Motor neuron (in vitro differentiated cells): ENCODE data around the gene RPP14. TPM values are rescaled to one million over a fixed set of nuclear protein-coding genes. Genes with fewer than 3 reads are reported as not detected.

Experiments used
- ATAC-seq, 8 experiments: fragments of 200-7000 bp; cut with Tn5 transposase; replicated peaks in 6 of 8; 2 replicates each; pipeline ENCODE4 v1.8.0; 2021; ENCODE audit warnings: mild to moderate bottlenecking in 8 of 8, moderate library complexity in 8 of 8
- H3K27ac ChIP-seq, 2 donors: fragments of 250-450 bp; sonication (Bioruptor Pico); 2 replicates each; pipeline ENCODE4 v1.9.0; 2021; ENCODE audit warnings: antibody characterized with exemption in 2 of 2, mild to moderate bottlenecking in 2 of 2, moderate library complexity in 1 of 2
- H3K4me1 ChIP-seq, 2 donors: fragments of 250-450 bp; sonication (Bioruptor Pico); replicated peaks in 1 of 2; 2 replicates each; pipeline ENCODE4 v1.6.1; 2021; ENCODE audit warnings: antibody characterized with exemption in 2 of 2, mild to moderate bottlenecking in 2 of 2, moderate library complexity in 1 of 2
- H3K4me3 ChIP-seq, 5 donors: fragments of 250-450 bp; sonication (Bioruptor Pico); 2 replicates each; pipeline ENCODE4 v1.9.0; 2021; ENCODE audit warnings: antibody characterized with exemption in 5 of 5, mild to moderate bottlenecking in 5 of 5, moderate library complexity in 4 of 5
- WGBS, 10 experiments: fragments of 450-650 bp; shearing (Covaris generic); methylation state at CpG; one replicate each; pipeline ENCODE4 v1.0.0; 2022; 5-methylcytosine and 5-hydroxymethylcytosine counted together
- in situ Hi-C, 9 experiments: fragments of 400-800 bp; cut with MboI; loops; one replicate each; pipeline ENCODE4 v1.15.0; 2021; ENCODE audit warnings: low sequenced_read_pairs in 9 of 9, low pct_unique_long_range_greater_than_20kb in 2 of 9; ENCODE audit not compliant: unreplicated experiment in 9 of 9
- total RNA-seq, 8 experiments: library from RNA; unstranded; fragments of 300-600 nt; gene quantifications; 2 replicates each; pipeline versions ENCODE4 v1.2.3 to v1.2.4, GENCODE V29; 2022

The RPP14 gene
- total RNA-seq, 8 experiments from 2014 or later, result 10.3 to 17.6 (median 14.3) TPM

DNA sequence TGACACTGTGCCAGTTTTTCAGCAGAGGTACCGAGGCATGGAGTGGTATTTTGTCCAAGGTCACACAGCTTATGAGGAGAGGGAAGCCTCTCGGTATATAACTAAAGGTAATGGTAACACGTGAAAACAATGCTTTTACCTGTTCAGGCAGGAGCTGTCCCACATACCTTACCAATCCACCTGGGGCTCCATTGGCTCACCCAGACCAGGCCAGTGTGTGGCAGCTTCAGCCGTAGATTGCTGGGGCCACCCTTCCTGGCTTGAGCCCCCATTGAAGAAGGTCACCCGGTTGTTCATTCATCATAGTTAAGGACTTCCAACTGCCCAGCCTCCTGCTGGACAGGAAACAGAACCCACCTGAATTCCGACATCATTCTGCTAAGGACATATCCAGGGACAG lies 9.2 kb upstream of the RPP14 start:
- Histone ChIP-seq H3K4me1 (peaks cover 0 to 2% of the 10 kb centered on the region in 2 donors), H3K4me3 (no peak overlapping the region), H3K27ac (no peak overlapping the region)
- WGBS, 10 experiments, result 20 to 90% (median 81%) methylated on average over 1 to 3 of the region's 6 CpGs; no CpG with 5 or more reads in 5 of the 10 experiments
- in situ Hi-C loops, result loop anchor here in 3 of 9 experiments (10.0 to 25.0 kb wide), 2 partner anchors 110 to 112 kb away; no protein-coding TSS in a partner anchor
- ATAC-seq, result no peak

DNA sequence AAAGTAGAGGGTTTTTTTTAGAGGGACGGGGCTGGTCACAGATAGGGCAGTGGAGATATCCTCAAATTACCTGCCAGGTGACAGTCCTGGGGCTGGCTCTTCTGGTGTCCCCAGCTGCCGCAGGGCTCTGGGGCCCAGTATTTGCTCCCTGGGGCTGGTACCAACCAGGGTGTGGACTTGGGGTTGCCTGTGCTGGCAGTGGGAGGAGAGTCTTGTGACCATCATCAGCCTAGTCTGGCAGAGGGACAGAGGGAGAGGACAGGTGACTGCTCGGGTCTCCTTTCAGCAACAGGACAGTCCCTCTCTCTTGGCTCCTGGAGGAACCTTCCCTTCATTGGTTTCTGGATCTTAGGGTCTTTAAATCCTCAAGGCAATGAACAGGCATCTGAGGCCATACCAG lies 7.9 kb upstream of the RPP14 start:
- Histone ChIP-seq H3K27ac (no peak overlapping the region), H3K4me3 (no peak overlapping the region), H3K4me1 (peaks cover 0 to 2% of the 10 kb centered on the region in 2 donors)
- 0 to 89% (median 86%) methylated on average over 1 to 3 of the region's 3 CpGs; no CpG with 5 or more reads in 7 of the 10 experiments for WGBS, 10 experiments
- ATAC-seq, result no peak
- in situ Hi-C loops, result loop anchor here in 3 of 9 experiments (10.0 to 25.0 kb wide), 2 partner anchors 111 to 113 kb away; no protein-coding TSS in a partner anchor

DNA sequence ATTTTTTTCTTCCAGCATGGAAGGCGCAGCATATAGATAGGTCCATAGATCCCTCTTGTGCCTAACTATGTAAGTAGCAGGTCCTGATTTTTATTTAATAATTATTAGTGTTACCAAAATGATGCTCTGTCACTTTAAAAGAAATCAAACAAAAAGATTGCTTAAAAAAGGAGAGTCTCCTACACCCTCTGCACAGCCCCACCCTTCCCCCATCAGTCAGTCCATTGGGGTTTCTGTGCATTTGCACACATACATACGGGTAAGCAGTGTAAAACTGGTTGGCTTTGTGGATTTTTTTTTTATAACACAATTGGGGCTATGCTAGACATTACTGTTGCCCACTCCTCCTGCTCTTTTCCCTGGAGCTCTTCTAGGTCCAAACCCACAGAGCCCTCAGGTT lies 7.0 kb upstream of the RPP14 start:
- 0 to 100% (median 78%) methylated on average over 1 to 2 of the region's 2 CpGs; no CpG with 5 or more reads in 4 of the 10 experiments for WGBS, 10 experiments
- H3K4me1 ChIP-seq, result peaks cover 0 to 2% of the 10 kb centered on the region in 2 donors
- ATAC-seq, result peak in 2 of 8 experiments; percentile 58 to 69
- no peak overlapping the region for H3K27ac ChIP-seq
- H3K4me3 ChIP-seq, result no peak overlapping the region
- in situ Hi-C loops, result loop anchor here in 3 of 9 experiments (10.0 to 25.0 kb wide), 2 partner anchors 112 to 114 kb away; no protein-coding TSS in a partner anchor

DNA sequence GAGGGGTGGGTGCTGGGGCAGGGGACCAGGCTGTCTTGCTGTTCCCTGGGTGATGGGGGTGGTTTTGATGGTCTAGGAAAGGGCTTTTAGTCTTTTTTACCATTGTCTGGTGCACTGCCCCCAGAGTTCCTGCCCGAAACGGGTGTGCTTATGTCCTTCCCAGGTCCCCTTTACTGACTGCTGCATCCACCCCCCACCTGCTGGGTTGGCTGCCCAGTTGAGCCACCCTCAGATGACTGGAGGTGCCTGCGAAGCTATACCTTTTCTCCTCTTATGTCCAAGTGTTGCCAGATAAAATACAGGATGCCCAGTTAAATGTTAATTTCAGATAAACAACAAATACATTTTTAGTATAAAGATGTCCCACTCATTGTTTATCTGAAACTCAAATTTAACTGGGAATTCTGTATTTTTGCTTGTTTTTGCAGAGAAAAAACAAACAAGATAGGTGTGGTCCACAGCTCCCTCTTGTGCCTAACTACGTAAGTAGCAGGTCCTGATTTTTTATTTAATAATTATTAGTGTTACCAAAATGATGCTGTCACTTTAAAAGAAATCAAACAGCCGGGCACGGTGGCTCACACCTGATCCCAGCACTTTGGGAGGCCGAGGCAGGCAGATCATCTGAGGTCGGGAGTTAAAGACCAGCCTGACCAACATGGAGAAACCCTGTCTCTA lies 6.1 kb upstream of the RPP14 start:
- H3K4me1 ChIP-seq, result peaks cover 0 to 2% of the 10 kb centered on the region in 2 donors
- ATAC-seq, result peak in 5 of 8 experiments; percentile 27 to 32 (median 30)
- no peak overlapping the region for H3K27ac ChIP-seq
- in situ Hi-C loops, result loop anchor here in 7 of 9 experiments (5.0 to 25.0 kb wide), 5 partner anchors 112 to 237 kb away; partner anchors contain the start of gene ACOX2 (in 2 of the 7)
- WGBS, 10 experiments, result 2 to 27% (median 11%) methylated on average over 1 to 8 of the region's 8 CpGs; no CpG with 5 or more reads in 1 of the 10 experiments
- no peak overlapping the region for H3K4me3 ChIP-seq

DNA sequence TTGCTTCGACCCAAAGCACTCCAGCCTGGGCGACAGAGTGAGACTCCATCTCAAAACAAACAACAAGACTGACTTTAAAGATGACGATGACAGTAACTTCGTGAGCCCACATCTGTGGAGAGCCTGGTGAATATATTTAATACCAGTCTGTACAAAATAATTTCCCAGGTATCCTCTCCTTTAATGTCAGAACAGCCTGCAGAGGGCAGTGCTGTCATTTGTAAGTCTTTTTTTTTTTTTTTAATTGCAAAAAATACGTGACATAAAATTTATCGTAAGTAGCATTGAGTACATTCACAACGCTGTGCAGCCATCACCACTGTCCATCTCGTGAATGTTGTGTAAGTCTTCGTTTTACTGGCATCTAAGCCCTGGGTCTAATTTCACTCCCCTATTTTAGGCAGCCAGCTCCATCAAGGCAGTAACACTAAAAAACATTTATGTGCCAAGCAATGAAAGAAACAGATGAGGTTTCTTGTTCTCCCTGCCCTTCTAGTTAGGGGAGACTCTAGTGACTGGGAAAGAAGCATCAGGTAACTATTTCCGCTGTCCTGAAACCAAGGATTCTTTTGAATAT lies 1.7 kb downstream of the RPP14 start:
- Histone ChIP-seq H3K4me3 (peak overlapping the region; percentile 70 to 92 (median 79)), H3K27ac (peak overlapping the region; percentile 99 to 100), H3K4me1 (peaks cover 9 to 12% of the 10 kb centered on the region in 2 donors)
- ATAC-seq, result peak in 2 of 8 experiments; percentile 1 to 3
- in situ Hi-C loops, result loop anchor here in 4 of 9 experiments (10.0 to 25.0 kb wide), 4 partner anchors 105 to 230 kb away; partner anchors contain the start of gene ACOX2 (in 2 of the 4)
- WGBS, 10 experiments, result 7 to 75% (median 35%) methylated on average over 4 to 9 of the region's 10 CpGs; no CpG with 5 or more reads in 2 of the 10 experiments

DNA sequence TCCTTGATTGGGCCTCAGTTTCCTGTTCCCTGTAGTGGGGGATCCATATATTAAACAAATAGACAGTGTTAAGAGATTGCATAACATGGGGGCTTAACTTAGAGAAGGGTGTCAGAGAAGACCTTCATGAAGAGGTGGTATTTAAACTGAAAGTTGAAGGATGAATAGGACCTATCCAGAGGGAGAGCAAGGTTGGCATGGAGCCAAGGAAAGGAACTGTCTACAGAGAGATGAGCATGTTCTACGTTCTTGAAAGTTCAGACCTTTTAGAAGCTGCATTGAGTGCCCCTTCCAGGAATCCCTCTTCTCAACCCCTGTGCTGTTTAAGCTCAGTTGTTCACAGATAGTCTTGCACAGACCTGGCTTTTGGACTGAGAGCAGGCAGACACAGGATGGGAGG lies 2.7 kb downstream of the RPP14 start:
- peaks cover 9 to 12% of the 10 kb centered on the region in 2 donors for H3K4me1 ChIP-seq
- in situ Hi-C loops, result loop anchor here in 4 of 9 experiments (10.0 to 25.0 kb wide), 4 partner anchors 104 to 229 kb away; partner anchors contain the start of gene ACOX2 (in 2 of the 4)
- ATAC-seq, result no peak
- WGBS, 10 experiments, result 17 to 100% (median 67%) methylated on average over 1 of the region's 1 CpG; no CpG with 5 or more reads in 3 of the 10 experiments
- no peak overlapping the region for H3K4me3 ChIP-seq
- no peak overlapping the region for H3K27ac ChIP-seq

DNA sequence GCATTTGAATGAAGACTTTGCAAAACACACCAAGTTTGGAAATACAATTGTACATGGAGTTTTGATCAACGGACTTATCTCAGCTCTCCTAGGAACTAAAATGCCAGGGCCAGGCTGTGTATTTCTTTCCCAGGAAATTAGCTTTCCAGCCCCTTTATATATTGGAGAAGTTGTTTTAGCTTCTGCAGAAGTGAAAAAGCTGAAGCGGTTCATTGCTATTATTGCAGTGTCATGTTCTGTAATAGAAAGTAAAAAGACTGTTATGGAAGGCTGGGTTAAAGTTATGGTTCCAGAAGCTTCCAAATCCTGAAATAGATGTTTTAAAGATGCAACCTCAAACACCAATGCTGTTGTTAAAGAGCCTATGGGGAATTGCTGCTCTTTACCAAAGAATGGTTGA lies 11.8 kb downstream of the RPP14 start:
- H3K4me1 ChIP-seq, result no peaks in the 10 kb centered on the region
- no peak for ATAC-seq
- H3K4me3 ChIP-seq, result no peak overlapping the region
- no peak overlapping the region for H3K27ac ChIP-seq
- WGBS, 10 experiments, result 50 to 100% (median 92%) methylated on average over 1 to 2 of the region's 2 CpGs
- in situ Hi-C loops, result loop anchor here in 4 of 9 experiments (25.0 kb wide), 3 partner anchors 94 to 219 kb away; partner anchors contain the start of gene ACOX2 (in 2 of the 4)

DNA sequence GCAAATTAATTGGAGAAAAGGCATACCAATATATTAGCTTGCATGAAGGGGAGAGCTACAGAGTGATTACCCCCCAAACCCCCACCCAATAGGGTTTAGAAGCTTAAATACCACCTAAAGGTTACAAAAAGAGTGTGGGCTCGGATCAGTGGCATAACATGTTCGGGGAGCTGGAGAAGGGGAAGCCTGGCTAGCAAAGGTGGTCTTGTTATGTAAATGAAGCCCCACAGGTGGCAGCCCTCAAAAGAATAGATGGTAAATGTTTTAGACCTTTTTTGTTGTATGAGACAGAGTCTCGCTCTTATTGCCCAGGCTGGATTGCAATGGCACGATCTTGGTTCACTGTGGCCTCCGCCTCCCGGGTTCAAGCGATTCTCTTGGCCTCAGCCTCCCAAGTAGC lies 15.7 kb downstream of the RPP14 start:
- in situ Hi-C loops, result loop anchor here in 5 of 9 experiments (10.0 to 25.0 kb wide), 4 partner anchors 91 to 216 kb away; partner anchors contain the start of gene ACOX2 (in 2 of the 5)
- H3K4me1 ChIP-seq, result peaks cover 3 to 13% of the 10 kb centered on the region in 2 donors
- H3K27ac ChIP-seq, result no peak overlapping the region
- no peak overlapping the region for H3K4me3 ChIP-seq
- WGBS, 10 experiments, result 72 to 95% (median 90%) methylated on average over 2 to 7 of the region's 7 CpGs; no CpG with 5 or more reads in 5 of the 10 experiments
- no peak for ATAC-seq

DNA sequence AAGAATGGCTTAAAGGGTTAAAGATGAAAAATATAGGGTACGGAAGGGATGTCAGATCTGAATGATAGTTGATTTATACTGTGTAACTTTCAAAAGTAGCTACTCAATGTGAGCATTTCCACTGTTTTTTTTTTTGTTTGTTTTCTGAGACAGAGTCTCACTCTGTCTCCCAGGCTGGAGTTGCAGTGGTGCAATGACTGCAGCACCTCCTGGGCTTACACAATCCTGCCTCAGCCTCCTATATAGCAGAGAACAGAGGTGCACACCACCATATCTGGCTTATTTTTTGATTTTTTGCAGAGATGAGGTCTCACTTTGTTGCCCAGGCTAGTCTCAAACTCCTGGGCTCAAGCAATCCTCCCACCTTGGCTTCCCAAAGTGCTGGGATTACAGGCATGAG lies 16.7 kb downstream of the RPP14 start:
- H3K27ac ChIP-seq, result no peak overlapping the region
- no peak overlapping the region for H3K4me3 ChIP-seq
- in situ Hi-C loops, result loop anchor here in 5 of 9 experiments (10.0 to 25.0 kb wide), 4 partner anchors 90 to 215 kb away; partner anchors contain the start of gene ACOX2 (in 2 of the 5)
- peak in 1 of 8 experiments; percentile 13 for ATAC-seq
- H3K4me1 ChIP-seq, result peaks cover 3 to 13% of the 10 kb centered on the region in 2 donors
- 86 to 100% (median 100%) methylated on average over 1 of the region's 1 CpG; no CpG with 5 or more reads in 6 of the 10 experiments for WGBS, 10 experiments

DNA sequence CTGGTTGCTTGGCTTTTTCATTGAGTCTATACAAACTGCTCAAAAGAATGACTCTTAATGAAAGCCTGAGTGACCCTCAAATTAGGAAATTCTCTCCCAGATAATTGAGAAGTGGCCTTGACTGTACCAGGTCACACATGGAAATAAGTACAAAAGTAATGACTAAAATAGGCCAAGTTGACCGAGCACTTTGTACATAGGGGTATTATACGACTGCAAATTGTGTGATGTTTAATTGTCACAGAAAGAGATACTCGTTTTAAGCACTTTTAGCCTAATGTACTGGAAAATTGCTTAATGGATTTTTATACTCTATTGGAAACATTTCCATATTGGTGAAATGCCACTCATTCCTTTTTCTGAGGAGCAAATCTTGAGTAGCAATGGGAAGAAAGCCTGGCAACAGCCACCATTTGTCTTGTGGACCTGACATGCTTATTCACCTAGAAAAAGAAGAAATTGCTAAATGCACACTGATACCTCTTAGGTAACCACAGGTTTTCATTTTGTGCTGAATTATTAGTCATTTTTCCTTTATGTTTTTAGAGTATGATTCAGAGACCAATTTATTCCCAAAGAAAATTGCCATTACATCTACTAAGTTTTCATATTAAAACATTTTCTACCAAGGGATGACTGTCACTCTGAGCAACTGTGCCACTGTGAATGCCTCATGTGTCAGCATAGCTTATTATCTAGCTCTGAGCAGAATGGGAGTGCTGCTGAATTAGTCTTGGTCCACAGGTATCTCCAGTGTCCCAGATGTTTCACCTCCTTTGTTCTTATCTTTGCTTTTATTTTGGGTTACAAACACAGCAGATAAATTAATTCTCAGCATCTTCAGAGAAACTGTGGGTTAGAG lies 17.7 kb downstream of the RPP14 start:
- in situ Hi-C loops, result loop anchor here in 5 of 9 experiments (10.0 to 25.0 kb wide), 4 partner anchors 89 to 214 kb away; partner anchors contain the start of gene ACOX2 (in 2 of the 5)
- no peak overlapping the region for H3K4me3 ChIP-seq
- 0 to 93% (median 51%) methylated on average over 1 to 3 of the region's 3 CpGs; no CpG with 5 or more reads in 1 of the 10 experiments for WGBS, 10 experiments
- peak in 5 of 8 experiments; percentile 53 to 79 (median 65) for ATAC-seq
- peak overlapping the region in 1 of 2 donors; percentile 9 for H3K27ac ChIP-seq
- peaks cover 3 to 13% of the 10 kb centered on the region in 2 donors for H3K4me1 ChIP-seq

DNA sequence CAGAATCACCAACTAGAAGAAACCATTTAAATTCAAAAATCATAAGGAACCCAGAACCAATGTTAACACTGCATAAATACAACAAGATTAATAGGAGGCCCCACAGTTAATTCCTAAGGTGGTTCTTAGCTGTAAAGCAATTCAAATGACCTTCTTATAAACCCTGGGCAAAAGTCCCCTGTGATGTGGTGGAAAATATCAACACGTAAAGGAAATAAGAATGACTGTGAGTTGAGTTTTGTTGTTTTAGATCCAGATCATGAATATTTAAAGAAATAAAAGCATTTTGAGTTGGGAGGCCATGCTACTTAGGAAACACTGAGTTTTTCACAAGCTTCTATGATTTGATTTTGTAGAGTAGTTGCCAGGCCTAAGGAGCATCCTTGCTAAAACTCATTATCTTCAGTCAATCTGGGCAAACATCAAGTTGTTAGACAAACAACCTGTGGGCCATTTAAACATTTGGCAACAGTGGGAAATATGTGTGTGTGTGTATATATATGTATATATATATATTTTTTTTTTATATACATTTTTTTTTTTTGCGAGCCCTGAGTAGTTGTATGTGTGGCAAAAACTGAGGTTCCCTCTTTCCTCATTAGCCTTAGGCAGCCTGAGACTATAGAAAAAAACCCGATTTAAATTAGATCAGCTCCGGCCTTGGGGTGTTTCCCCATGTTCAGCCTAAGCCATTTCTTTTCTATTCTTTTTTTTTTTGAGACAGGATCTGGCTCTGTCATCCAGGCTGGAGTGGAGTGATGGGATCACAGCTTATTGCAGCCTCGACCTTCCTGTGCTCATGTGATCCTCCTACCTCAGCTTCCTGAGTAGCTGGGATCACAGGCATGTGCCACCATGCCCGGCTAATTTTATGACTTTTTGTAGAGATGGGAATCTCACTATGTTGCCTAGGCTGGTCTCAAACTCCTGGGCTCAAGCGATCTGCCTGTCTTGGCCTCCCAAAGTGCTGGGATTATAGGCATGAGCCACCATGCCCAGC lies 18.6 kb downstream of the RPP14 start:
- H3K4me3 ChIP-seq, result no peak overlapping the region
- peak in 1 of 8 experiments; percentile 30 for ATAC-seq
- peak overlapping the region in 1 of 2 donors; percentile 9 for H3K27ac ChIP-seq
- in situ Hi-C loops, result loop anchor here in 5 of 9 experiments (10.0 to 25.0 kb wide), 5 partner anchors 88 to 213 kb away; partner anchors contain the start of gene ACOX2 (in 3 of the 5)
- WGBS, 10 experiments, result 63 to 100% (median 89%) methylated on average over 2 to 6 of the region's 7 CpGs; no CpG with 5 or more reads in 1 of the 10 experiments
- peaks cover 3 to 13% of the 10 kb centered on the region in 2 donors for H3K4me1 ChIP-seq
